ENCODE measurements around the gene KLHL17.
"Not testable (repeated sequence)": the region's sequence is repeated elsewhere in the genome, so short reads cannot be mapped to it uniquely, and the experiment has no call there.

The KLHL17 gene

DNA sequence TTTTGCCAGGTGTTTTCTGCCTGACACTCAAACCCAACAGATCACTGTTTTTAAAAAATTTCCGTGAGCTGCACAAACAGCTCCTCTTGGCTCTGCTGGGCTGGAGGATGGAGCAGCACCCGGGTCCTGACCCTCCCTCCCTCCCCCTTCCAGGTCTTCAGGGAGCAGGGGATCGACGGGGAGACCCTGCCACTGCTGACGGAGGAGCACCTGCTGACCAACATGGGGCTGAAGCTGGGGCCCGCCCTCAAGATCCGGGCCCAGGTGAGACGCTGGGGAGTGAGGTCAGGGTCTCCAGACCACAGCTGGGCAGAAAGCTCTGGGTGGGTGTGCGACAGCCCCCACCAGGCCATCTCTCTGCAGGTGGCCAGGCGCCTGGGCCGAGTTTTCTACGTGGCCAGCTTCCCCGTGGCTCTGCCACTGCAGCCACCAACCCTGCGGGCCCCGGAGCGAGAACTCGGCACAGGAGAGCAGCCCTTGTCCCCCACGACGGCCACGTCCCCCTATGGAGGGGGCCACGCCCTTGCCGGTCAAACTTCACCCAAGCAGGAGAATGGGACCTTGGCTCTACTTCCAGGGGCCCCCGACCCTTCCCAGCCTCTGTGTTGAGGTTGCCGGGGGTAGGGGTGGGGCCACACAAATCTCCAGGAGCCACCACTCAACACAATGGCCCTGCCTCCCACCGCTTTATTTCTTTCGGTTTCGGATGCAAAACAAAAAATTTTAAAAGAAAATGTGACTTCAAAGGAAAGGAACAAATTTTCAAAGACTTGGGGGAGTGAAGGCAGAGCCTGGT, 16.6 kb upstream of the KLHL17 start:
- CTCF ChIA-PET = interaction anchor here (5.4 kb wide), 1 partner anchor 38 kb away, joined by 27 read pairs; no protein-coding TSS in a partner anchor
- TF ChIP-seq, protein P1, sequence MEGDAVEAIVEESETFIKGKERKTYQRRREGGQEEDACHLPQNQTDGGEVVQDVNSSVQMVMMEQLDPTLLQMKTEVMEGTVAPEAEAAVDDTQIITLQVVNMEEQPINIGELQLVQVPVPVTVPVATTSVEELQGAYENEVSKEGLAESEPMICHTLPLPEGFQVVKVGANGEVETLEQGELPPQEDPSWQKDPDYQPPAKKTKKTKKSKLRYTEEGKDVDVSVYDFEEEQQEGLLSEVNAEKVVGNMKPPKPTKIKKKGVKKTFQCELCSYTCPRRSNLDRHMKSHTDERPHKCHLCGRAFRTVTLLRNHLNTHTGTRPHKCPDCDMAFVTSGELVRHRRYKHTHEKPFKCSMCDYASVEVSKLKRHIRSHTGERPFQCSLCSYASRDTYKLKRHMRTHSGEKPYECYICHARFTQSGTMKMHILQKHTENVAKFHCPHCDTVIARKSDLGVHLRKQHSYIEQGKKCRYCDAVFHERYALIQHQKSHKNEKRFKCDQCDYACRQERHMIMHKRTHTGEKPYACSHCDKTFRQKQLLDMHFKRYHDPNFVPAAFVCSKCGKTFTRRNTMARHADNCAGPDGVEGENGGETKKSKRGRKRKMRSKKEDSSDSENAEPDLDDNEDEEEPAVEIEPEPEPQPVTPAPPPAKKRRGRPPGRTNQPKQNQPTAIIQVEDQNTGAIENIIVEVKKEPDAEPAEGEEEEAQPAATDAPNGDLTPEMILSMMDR (conservative IDR thresholded peaks at IDR 0.05; ENCODE audit: low read depth) = no peak
- peak overlapping the region; percentile 25; the same call in 1 of the 2 replicates for H3K27ac ChIP-seq
- DNase-seq (ENCODE audit: low spot score) = no peak
- POLR2A ChIA-PET (ENCODE audit: low non-redundant PET) = interaction anchor here (0.6 kb wide), 1 partner anchor 36 kb away, joined by 3 read pairs; no protein-coding TSS in a partner anchor

DNA sequence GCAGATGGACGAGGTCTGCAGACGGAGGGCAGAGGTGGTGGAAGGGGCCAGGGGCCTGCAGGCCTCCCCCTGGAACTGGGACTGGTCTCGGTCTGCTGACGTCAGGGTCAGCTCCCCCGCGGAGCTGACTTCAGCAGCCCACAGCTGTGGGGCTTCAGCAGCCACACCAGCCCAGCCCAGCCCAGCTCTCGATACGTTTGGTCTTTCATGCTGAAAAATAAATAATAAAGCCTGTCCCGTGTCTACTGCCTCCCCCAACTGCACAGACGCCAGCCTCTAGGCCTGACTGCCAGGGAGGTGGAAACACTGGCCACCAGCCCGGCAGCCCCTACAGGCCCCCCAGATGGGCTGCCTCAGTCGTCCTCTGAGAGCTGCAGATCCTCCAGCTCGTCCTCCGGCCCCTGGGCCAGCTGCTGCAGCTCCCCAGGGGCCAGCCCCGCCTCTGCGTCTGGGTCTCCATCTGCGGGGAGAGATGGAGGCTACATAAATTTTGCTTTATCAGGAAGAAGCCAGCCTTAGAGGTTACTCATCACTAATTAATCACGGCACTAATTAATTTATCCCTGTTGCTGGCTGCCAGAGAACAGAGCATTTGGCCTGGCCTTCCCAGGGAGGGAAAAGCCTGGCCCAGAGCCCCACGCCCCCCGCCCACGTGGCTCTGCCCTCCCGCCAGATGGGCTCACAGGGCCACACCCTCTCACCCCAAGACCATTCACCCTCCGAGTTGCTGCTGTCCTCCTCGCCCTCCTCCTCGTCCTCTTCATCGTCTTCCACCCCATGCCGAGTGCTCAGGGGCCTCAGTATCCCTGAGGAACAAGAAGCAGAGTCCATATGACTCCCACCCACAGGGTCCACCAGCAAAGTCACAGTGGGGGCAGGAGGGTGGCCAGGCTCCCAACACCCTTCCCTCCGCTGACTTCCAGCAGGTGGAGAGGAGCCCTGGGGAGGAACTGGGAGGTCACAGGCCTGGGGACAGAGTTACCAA, 15.8 kb upstream of the KLHL17 start:
- ChIA-PET POLR2A (ENCODE audit: low non-redundant PET) (no interaction called here), CTCF (interaction anchor here (5.4 kb wide), 1 partner anchor 39 kb away, joined by 27 read pairs; no protein-coding TSS in a partner anchor)
- no peak for DNase-seq (ENCODE audit: low spot score)
- peak overlapping the region; percentile 25 for H3K27ac ChIP-seq
- TF ChIP-seq, protein P1 (conservative IDR thresholded peaks at IDR 0.05; ENCODE audit: low read depth) = no peak

DNA sequence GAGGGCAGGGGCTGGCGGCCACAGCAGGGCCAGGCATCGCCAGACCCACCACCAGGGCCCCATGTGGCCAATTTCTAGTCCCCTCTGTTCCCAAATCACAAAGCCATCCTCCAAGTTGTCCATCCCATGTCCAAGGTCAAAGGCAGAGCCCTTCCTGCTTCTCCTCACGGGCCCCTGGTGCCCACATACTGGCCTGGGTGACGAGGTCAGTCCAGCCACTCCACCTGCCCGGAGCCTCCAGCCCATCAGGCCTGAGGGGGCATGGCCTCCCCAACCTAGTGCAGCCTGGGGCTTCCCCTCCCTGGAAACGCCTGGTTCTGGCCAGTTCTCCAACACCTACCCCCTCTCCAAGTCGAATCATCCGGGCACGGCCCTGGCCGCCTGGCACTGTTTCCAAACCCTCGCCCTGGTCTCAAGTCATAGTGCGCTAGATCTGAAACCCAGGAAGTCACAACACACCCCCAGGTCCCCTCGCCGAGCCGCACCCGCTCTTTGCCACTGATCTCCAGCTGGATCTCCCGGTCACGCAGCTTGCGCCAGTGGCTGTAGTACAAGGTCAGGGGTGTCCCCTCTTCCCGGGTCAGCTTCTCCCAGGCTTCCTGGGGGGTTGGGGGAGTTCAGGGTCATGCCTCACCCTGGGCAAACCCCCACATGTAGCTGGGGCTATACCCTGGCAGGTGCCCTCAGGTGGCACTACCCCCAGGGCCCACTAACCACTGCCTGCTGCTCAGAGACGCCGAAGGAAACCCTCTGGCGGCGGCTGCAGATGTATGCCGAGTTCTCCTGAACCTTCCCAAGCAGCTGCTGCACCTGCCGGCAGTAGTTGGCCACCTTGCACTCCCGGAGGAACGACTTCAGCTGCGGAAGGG, 14.5 kb upstream of the KLHL17 start:
- peak overlapping the region; percentile 25 for H3K27ac ChIP-seq
- no peak for DNase-seq (ENCODE audit: low spot score)
- ChIA-PET POLR2A (ENCODE audit: low non-redundant PET) (no interaction called here), CTCF (no interaction called here)
- TF ChIP-seq, protein P1 (conservative IDR thresholded peaks at IDR 0.05; ENCODE audit: low read depth) = no peak

DNA sequence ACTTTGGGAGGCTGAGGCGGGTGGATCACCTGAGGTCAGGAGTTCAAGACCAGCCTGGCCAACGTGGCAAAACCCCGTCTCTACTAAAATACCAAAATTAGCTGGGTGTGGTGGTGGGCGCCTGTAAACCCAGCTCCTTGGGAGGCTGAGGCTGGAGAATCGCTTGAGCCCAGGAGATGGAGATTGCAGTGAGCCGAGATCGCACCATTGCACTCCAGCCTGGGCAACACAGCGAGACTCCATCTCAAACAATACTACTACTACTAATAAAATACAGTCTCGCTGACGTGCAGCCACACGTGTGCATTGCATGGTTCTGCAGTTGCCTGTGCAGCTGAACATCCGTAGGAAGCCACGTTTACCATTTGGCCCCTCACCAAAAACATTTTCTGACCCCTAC, 13.6 kb upstream of the KLHL17 start:
- POLR2A ChIA-PET (ENCODE audit: low non-redundant PET); CTCF ChIA-PET; DNase-seq (ENCODE audit: low spot score); H3K27ac ChIP-seq: not testable (repeated sequence)

DNA sequence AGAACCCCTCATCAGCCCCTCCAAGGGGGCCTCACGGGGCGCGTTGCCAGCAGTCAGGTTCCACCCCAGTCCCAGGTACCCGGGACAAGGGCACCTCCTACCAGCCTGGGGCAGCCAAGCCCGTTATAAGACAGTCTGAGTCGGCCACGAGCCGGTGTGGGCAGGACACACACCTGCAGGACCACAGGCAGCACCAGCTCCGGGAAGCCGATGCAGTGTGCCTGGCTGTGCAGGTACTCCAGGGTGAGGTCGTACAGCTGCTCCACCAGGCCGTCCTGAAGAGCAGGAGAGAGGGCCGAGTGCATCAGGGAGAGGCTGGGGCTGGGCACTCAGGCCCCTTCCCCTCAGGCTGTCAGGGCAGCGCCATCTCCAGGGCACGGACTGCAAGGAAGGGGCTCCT, 12.4 kb upstream of the KLHL17 start:
- CTCF ChIA-PET = no interaction called here
- TF ChIP-seq, protein P1 (conservative IDR thresholded peaks at IDR 0.05; ENCODE audit: low read depth) = no peak
- H3K27ac ChIP-seq = no peak overlapping the region; the same call in 1 of the 2 replicates
- no peak for DNase-seq (ENCODE audit: low spot score)
- POLR2A ChIA-PET (ENCODE audit: low non-redundant PET) = no interaction called here

DNA sequence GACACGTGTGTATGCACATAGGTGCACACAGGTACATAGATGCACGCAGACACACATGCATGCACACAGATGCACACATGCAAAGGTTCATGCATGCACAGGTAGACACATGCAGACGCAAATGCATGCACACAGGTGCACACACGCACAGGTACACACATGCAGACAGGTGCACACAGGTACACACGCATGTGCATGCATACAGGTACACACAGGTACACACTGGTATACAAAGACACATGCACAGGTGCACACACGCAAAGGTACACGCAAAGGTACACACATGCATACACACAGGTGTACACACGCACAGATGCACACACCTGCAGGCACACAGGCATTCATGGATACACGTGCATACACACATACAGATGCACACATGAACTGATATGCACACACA, 10.1 kb upstream of the KLHL17 start:
- TF ChIP-seq, protein P1 (conservative IDR thresholded peaks at IDR 0.05; ENCODE audit: low read depth) = no peak
- POLR2A ChIA-PET (ENCODE audit: low non-redundant PET) = no interaction called here
- no peak for DNase-seq (ENCODE audit: low spot score)
- no peak overlapping the region for H3K27ac ChIP-seq
- CTCF ChIA-PET = no interaction called here

All from RWPE1 (cell line).